ENCODE measurements around the gene RASAL2.
"Not testable (repeated sequence)": the region's sequence is repeated elsewhere in the genome, so short reads cannot be mapped to it uniquely, and the experiment has no call there.

RASAL2 gene

DNA sequence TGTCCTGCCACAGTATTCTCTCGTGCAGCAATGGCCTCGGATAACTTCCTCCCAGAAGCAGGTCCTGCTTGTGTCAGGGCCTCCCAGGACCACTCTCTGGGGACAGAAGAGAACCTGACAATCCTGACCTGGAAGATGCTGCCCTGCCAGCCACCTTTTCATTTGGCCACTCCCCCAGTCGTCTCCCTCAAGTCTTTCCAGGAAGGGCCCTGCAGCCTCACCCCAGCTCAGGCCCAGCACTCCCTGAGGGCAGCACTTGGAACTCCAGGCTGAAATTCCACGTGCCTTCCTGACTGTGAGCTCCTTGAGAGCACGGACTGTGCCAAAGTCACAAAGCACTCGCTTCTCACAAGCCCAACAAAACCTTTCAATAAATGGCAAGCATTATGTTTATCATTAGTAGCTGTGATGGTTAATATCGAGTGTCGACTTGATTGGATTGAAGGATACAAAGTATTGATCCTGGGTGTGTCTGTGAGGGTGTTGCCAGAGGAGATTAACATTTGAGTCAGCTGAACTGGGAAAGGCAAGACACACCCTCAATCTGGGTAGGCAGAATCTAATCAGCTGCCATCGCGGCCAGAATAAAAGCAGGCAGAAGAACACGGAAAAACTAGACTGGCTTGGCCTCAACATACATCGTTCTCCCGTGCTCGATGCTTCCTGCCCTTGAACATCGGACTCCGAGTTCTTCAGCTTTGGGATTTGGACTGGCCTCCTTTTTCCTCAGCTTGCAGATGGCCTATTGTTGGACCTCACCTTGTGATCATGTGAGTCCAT is 405.2 kb downstream of the RASAL2 start:
- no peak for DNase-seq

DNA sequence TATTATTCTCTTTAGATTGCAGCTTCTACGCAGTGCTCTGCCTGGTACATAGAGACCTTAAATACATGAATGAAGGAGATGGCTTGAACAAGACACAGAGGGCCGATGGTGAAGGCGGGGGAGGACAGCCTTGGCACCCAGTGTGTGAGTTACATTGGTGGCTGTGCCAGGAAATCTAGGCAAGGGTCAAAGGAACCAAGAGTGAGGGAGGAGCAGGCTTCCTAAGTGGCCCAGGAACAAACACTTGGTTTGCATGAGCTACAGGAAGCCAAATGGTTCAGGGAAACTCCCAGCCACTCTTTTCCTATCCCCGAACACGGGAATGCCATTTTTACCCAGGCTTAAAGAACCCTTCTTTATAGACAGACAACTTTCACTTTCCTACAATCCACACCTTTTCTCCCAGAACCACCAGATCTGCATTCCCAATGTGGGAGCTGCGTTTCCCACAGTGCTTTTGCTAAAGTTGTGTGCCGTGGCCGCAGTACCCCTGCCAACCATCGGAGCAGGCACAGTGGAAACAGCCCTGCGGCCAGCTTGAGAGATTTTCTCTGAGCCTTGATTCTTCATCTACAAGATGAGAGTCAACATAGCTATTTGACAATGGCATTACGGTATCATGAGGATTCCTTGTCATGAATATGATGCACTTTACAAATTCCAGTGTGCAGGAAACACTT is 406.3 kb downstream of the RASAL2 start:
- no peak for DNase-seq

DNA sequence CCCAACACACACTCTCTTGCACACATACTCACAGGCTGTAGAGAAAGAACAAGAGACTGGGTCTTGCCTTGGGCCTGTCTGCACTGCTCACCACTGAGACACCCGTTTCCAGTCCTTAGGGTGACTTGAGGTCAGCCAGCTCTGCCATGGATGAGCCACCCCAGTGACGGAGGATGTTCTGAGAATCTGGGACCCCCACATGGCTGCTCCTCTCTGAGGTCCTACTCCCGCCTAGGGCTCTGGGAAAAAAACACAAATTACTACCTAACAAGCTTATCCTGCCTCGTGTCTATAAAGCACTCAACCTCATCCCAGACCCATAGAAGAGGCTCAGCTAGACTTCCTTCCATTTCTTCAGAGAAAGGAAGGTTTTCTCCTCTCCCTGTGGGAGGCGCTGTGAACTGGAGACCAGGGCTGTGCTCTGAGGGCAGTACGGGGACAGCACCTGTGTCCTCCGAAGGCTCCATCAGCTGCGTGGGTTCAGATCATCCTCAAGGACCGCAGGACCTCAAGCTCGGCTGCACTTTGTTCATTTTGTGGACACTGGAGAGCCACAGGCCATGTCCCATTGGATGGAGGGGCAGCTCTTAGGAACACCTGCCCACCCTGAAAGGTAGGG is 407.1 kb downstream of the RASAL2 start:
- no peak for DNase-seq

DNA sequence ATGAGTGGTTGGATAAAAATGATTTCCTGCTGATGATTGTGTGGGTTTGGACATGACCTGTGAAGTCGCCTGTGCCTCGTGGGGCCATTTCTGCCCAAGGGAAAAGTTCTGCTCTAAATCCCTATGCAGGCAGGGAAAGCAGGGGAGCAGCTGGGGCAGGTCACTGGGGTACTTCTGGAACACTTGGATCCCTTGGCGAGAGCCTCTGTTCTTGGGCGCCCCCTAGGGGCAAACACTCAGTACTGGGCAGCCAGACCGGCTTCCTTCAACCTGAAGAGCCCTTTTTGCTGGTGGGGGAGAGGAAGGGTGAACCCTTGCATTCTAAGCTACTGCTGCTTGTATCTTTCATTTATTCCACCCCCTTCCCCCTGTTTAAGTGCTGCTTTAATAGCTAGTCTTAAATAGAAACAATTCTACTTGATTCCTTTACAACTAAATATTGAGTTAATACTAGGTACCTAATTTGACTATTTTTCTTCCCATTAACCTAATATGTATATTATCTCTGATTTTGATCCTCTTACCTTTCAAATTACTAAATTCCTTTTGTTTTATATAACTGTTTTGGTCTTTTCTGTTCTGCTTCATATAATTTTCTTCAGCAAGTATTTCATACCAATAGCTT is 407.9 kb downstream of the RASAL2 start:
- peak; percentile 44 for DNase-seq

DNA sequence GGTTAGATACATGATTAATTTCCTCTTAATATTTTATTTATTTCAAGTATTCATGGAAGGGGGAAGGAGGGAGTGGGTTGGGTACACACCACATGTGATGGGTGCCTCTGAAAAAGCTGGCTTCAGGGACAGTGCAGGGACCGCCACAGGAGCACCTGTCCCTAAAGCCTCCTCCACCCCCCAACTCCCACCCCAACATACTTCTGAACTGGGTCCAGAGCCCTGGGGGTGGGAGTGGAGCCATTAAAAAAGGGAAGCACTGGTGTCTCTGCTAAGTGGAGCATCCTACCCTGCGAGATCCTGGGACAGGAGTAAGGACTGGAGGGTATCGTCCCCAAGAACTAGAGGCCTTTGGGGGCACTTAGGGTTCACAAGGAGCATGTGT is 408.4 kb downstream of the RASAL2 start:
- DNase-seq = no peak

DNA sequence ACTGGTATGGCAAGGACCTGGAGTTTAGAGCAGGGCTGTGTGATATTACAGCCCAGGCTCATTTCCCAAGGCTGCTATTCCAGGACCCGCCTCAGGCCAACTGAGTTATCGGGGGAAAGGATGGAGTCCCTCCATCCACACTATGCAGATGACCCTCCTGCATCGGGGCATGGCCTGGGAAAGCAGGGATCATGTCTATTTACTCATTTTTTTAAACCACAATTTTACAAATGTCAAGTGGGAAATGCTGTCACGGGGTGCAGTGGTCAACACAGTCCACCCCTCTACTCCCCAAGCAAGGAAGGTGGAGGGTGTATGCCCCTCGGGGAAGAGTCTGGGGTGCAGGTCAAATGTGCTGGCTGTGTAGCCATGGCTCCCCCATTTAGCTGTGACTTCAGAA is 409.0 kb downstream of the RASAL2 start:
- no peak for DNase-seq

DNA sequence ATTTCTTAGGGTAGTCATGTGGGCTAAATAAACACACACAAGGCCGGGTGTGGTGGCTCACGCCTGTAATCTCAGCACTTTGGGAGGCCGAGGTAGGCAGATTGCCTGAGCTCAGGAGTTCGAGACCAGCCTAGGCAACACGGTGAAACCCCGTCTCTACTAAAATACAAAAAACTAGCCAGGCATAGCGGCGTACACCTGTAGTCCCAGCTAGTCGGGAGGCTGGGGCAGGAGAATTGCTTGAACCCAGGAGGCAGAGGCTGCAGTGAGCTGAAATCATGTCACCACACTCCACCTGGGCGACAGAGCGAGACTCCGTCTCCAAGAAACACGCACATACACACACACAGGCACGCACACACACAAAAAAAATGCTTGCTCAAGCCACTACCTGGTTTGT is 409.4 kb downstream of the RASAL2 start:
- not testable (repeated sequence) for DNase-seq

DNA sequence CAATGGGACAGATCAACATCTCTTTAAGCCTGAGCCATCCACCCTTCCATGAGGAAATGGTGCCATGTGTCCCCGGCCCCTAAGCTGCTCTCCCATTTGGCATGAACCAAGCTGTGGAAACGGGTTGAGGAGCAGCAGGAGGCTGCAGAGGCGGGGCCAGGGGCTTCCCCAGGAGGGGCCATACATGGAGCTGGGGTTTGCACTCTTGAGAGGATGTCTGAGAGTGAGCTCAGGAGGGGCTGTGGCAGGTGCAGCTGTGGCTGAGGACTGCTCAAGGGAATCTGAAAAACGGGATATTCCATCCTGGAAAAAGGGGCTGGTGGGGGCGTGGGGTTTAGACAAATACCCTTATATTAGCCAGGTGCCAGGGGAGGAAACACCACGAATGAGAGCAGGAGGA is 409.9 kb downstream of the RASAL2 start:
- DNase-seq = no peak

DNA sequence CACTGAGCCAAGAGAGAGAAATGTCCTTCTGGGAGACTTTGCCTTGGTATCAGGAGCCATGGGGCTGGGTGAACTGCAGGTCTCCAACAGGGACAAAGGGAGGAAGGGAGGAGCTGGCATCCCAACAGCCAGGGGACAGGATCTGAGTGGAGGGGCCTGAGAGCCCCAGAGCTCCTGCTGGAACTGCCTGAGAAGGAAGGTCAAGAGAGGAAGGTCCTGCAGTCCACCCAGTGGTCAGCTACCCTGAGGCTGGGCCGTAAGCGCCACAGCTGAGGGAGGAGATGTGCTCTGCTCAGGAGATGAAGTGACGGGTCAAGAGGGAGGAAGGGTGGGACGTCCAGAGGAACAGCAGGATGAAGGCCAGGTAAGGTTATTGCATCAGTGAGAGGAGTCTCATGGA is 410.4 kb downstream of the RASAL2 start:
- DNase-seq = no peak

DNA sequence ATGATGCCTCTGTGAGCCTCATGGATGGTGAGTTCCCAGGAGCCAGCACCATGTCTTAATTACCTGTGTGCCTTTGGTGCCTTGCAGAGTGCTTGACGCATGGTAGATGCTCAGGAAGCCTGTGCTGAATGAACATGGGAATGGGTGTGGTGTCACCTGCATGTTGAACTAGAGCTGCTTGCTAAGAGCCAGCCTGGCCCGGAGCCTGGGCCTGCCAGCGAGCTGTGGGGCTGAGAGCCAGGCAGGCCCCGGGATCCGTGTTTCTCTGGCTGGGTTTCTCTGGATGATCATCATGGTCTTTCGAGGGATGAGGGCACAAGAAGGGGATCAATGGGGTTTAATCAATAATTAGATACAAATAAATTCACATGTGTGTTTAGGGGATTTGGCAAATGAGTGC is 412.3 kb downstream of the RASAL2 start:
- DNase-seq = no peak

DNA sequence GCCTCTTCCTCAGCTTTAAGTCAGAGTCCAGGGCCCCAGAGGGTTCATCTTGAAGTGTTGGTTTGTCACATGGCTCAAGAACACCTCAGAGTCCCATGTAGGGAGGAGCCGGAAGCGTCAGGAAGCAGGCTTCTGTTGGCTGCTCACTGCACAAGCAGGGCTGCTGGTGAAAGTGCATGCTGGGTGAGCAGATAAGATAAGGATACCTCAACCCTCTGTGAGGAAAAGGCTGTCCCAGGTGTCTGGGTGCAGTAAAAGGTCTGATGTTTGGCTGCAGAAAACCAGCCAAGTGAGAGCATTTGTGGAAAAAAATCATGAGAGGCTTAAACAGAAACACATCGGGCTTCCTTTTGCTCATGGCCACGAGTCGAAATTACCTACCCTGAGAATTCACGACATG is 412.8 kb downstream of the RASAL2 start:
- no peak for DNase-seq

DNA sequence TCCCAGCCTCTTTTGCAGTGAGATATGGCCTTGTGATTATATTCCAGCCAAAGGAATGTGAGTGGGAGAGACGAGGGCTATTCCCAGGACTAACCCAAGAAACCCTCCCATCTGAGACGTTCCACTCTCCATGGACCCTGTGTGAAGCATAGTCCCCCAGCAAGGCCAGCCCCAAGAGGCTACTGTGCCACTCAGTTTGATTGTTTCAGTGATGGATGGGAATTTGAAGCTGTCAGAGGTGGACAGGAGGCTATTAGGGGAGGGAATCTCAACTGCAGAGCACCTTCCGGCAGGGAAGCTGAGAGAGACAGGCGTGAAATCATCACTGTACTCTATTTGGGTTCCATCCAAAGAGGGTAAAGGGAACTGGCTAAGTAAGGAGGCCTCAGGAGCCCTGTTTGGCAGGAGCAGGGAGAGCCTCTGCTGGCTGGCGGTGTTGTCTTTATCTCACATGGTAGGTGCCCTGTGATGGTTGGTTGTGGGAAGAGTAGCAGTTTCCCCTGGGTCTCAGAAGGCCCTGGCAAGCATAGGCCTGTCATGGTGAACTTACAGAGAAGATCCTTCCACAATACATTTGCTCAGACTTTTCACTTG is 415.6 kb downstream of the RASAL2 start:
- DNase-seq = no peak

DNA sequence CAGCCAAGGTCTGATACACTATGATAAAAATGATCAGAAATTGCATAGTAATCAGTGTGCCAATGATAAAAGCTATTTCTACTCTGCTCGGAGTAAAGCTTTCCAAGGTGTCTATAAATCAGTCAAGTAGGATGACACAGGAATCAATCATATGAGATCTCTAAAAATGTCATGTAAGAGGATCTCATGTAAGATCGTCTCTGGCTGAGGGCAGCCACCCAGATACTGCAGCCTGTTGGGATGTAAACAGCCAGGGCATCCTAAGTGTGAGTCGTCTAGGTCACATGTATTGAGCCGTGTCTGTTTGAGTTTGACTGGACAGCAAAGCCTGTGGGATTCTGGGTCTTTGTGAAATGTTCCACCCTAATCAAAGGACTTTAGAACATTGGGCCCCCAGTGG is 416.3 kb downstream of the RASAL2 start:
- DNase-seq = no peak

DNA sequence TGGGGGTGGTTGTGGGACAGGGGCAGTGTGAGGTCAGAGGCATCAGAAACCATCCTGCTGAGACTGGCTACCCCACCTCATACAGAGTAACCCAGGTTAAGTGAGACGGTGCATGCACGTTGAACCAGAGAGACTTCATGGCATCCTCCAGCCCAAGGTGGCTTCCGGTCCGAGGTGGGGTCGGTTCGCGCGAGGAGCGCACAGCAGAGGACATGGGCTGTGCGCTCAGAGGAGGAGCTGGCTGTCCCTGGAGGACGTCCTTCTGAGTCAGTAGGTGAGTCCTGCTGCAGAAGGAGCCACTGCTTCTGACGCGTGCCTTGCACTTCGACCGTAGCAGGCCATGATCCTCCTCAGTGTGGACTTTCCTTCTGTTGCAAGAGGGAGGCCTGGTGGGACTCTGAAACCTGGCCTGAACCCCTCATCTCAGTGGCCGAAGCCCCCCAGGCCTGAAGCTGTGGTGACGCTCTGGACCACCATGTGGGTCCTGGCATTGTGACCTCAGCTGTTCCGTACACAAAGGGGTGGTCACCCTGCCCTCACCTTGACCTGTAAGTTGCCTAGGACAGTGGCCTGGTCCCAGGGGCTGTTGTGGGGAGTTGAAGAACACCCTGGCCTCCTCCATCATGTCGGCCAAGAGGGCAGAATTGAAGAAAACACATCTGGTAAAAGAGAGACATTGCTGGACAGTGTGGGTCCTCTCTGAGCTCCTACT is 418.8 kb downstream of the RASAL2 start, which contains the start of gene TEX35:
Gene TEX35 (plus strand): TSS at position 544 of the 712 bp plus-strand sequence. CDS start 80 bp downstream, at position 624.
- no peak for DNase-seq

DNA sequence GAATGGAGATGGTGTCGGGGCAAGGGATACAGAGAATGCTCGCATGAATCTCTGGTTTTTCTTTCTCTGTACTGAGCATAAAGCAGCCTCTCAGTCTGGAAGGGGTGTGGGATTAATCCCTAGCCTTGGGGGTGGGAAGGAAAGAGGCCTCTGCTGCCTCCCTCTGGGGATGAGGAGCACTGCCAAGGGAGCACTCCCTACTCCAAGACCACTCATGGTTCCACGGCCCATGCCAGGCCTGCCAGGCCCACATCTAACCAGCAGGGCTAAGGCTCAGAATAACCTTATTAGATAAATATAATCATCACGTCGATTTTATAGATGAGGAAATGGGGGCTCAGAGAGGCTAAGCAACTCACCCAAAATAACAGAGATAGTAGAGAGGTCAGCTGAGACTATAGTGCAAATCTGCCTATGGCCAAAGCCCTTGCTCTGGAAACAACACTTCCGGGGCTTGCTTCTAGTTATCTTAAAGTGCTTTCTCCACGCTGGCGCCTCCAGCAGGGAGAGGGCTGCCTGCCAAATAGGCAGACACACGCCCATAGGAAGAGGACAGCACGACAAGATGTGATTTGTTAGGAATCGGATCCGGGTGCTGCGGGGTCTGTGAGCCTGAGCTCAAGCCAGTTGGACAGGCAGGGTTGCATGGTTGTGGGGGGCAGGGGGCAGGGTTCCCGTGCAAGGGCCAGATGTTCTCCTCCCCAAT is 419.5 kb downstream of the RASAL2 start:
- DNase-seq = no peak

DNA sequence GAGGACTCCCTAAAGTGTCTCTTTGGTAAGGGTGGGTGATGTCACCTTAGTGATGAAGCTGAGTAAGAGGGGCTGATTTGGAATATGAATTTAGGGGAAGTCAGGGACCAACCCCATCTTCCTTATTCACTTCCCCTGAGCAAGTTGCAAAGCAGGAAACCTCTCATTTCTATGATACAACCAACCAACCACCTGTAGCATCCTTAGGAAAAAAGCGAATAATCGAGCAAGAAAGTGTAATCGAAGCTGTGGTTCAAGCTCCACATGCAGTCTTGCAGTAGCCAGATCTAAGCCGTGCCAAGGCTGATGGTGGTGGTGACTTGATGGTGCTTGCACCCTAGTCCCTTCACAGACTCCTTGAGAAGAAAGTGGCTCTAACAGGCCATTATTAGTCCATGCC is 422.2 kb downstream of the RASAL2 start:
- DNase-seq = no peak

DNA sequence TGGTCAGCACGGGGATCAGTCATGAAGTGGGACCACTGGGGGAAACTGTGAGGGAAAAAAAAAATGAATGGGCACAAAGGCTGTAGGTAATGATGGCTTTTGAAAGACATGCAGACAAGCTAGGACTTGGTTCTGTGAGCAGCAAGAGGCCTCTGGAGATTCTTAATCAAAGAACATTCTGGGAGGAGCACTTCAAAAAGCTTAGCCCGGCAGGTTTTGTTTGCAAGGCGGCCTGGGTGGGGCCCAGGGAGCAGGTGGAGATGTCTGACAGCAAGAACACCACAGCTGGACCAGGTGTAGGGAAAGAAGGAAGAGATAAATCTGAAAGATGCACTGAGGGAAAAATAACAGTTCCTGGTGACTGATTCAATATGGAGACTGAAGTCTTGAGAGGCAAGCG is 425.0 kb downstream of the RASAL2 start:
- no peak for DNase-seq

DNA sequence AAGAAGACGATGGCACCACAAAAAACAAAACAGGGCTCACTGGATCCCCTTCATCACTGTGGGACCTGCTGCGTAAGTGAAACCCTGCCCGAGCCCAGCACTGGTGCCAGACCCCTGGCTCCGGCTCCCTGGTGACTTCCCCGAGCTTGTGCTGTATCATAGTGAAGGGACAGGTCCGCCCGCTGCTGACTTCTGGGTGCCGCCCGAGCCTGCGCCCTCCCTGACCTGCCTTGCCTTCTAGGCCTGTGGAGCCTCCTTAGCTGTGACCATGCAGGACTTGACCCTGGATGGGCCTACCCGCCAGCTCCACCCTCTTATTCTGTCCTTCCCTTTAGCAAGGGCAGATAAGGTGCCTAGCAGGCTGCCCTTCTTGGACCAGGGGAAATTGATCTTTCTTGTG is 426.9 kb downstream of the RASAL2 start:
- DNase-seq = no peak

DNA sequence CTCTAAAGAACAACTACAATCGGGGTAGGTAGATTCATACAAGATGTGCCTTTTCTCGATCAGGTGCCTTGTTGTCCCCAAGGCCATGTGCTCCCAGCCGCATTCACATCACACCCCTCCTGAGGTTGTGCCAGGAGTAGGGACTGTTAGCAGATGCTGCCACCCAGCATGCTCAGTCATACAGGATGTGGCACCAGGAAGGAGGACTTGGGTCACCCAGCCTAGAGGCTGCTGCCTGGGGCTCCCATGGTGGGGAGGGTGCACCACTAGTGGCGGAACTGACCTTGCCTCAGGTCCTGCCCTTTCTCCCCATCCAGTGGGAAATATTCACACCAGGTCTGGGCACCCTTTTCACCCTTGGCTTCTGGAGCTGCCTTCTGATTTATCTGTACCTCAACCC is 427.3 kb downstream of the RASAL2 start:
- DNase-seq = no peak

DNA sequence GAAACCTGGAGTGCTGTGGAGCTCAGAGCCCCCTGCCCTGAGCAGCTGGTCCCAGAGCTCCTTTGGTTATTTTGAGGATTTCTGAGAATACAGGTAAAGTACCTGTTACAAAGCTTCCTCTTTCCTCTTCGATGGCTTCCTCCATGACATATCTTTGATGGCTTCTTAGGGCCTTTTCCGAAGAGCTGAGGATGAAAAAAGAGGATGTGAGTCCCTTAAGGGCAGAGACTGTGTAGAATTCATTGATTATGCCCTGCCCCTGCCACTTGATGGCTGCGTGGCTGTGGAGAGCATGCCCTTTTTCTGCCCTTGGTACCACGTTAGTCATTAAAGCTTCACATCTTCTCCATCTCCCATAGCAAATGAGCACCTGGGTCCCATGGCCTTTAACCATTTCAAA is 433.2 kb downstream of the RASAL2 start:
- no peak for DNase-seq

DNA sequence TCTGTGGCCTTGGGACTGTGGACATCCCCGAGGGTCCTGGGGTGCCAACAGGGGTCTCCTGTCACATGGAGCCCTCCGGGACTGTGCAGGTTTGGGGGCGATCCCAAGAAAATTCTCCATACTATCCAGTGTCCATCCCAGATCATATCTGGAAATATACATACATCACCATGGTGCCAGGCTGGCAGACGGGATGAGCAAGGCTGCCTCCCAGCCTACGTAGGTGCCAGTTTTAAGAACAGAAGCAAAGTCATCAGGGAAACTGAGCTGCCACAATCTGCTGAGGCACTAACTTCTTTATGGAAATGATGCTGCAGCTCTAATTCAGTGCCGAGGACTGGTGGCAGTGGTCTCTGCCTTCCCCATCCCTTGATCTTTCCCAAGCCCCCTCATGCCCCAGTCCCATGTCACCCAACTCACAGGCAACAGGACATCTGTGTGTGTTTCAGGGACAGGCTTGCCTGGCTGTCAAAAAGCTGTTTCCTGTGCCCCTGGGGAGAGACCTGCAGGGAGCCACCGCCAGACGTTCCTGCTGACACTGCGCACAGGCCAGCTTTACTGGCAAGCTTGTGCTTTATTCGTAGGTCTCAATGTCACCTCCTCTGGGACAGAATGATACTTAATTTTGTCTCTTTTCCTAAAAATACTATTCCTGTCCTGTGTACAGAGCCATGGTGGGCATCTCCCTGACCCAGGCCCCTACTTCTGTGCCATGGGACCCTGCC is 434.5 kb downstream of the RASAL2 start:
- no peak for DNase-seq

All from stimulated activated CD4-positive, alpha-beta T cell treated with anti-CD3 and anti-CD28 coated beads, Interleukin-4, amount 100 ng/mL, for 24 hours (primary cell).